ENCODE measurements around the gene SIK2. TPM values are rescaled to one million over a fixed set of nuclear protein-coding genes. Genes with fewer than 3 reads are reported as not detected.

SIK2 gene
- total and polyA plus RNA-seq, 11 donors, result 4.1 to 45.8 (median 27.5) TPM

DNA sequence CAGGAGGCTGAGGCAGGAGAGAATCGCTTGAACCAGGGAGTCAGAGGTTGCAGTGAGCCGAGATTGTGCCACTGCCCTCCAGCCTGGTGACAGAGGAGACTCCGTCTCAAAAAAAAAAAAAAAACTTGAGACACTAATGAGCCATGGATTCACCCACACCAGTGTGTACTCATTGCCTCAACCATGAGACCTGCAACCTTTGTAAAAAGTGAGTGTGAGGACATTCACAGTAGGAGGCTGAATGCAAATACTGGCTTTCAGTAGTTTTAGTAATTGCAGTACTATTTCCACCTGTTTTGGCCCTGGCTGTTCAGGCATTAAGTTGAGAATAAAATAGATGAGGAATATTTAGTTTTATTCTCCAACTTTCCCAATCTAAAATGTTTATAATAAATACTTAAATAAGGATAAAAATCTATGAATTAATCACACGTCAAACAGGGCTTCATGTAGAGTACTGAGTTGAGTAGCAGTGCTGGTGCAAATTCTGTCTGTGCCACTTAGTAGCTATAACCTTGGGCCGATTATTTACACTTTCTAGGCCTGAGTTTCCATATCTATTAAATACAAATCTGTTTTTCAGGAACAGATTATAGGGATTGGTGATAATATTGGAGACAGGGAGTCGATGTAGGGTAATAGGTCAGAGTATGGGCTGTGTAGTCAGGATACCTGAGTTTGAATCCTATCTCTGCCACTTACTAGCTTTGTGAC, 91.1 kb downstream of the SIK2 start:
- TF ChIP-seq, protein P1, sequence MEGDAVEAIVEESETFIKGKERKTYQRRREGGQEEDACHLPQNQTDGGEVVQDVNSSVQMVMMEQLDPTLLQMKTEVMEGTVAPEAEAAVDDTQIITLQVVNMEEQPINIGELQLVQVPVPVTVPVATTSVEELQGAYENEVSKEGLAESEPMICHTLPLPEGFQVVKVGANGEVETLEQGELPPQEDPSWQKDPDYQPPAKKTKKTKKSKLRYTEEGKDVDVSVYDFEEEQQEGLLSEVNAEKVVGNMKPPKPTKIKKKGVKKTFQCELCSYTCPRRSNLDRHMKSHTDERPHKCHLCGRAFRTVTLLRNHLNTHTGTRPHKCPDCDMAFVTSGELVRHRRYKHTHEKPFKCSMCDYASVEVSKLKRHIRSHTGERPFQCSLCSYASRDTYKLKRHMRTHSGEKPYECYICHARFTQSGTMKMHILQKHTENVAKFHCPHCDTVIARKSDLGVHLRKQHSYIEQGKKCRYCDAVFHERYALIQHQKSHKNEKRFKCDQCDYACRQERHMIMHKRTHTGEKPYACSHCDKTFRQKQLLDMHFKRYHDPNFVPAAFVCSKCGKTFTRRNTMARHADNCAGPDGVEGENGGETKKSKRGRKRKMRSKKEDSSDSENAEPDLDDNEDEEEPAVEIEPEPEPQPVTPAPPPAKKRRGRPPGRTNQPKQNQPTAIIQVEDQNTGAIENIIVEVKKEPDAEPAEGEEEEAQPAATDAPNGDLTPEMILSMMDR (IDR thresholded peaks at IDR 0.05), result no peak
- TF ChIP-seq POLR2A (IDR thresholded peaks at IDR 0.05), result no peak
- 78 to 83% (median 80%) methylated on average over 6 of the region's 6 CpGs for WGBS, 4 donors
- Histone ChIP-seq H3K27me3 (no peaks in the 10 kb centered on the region), H3K4me3 (no peak overlapping the region), H3K9me3 (no peaks in the 10 kb centered on the region), H3K4me1 (peaks cover 0 to 38% (median 12%) of the 10 kb centered on the region in 12 donors), H3K27ac (peak overlapping the region in 6 of 12 donors; percentile 25 to 67 (median 29)), H3K36me3 (peaks cover 0 to 24% (median 16%) of the 10 kb centered on the region in 9 donors)
- ATAC-seq, result peak in 2 of 4 donors; percentile 17 to 31
- intact Hi-C loops (cut with DNase I), result loop anchor here in 1 of 10 donors (5.0 kb wide), 1 partner anchor 61 kb away; no protein-coding TSS in a partner anchor
- no peak for DNase-seq

DNA sequence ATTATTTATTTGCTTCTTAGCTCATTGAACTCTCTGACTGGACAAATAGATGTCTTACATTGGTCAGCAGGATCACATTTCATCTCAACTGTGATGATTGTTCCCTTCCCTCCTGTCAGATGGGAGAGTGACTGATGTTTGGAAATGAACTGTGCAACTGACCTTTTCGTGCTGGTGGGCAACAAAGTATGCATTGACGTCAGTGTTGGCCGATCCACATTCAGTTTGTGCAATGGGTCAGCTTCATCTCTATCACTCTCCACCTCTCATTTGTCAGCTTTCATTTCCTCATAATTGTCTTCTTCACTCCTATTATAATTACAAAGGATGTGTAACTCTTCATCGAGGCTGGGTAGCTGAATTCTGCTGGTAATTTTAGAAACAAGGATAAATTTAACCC, 92.6 kb downstream of the SIK2 start:
- TF ChIP-seq, protein P1 (IDR thresholded peaks at IDR 0.05), result no peak
- no peak for TF ChIP-seq POLR2A (IDR thresholded peaks at IDR 0.05)
- intact Hi-C loops (cut with DNase I), result loop anchor here in 2 of 10 donors (5.0 kb wide), 1 partner anchor 63 kb away; no protein-coding TSS in a partner anchor
- Histone ChIP-seq H3K4me1 (peaks cover 2 to 48% (median 14%) of the 10 kb centered on the region in 12 donors), H3K36me3 (peaks cover 0 to 9% (median 2%) of the 10 kb centered on the region in 9 donors), H3K9me3 (no peaks in the 10 kb centered on the region), H3K27ac (peak overlapping the region in 7 of 12 donors; percentile 1 to 67 (median 27)), H3K4me3 (no peak overlapping the region), H3K27me3 (no peaks in the 10 kb centered on the region)
- DNase-seq (peak in 1 of 5 donors; percentile 76), ATAC-seq (peak in 3 of 4 donors; percentile 35 to 90 (median 90))
- WGBS, 4 donors, result 20 to 30% (median 25%) methylated on average over 4 of the region's 4 CpGs

DNA sequence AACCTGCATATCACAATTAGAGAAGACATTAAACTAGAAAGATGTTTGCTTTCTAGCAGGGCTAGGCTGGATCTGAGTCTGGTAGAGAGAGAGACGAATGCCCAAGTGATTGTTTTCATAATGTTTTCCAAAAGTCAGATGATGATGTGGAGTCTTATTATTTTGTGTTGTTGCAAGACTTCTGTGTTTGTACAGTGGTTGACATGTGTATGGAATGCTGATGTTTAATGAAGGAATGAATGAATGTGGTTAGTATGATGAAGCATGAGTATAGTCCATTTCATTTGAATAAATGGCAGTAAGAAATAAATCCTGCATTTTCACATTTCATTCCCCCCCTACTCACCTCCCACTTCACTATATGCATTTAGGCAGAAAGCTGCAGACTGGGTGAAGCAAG, 94.3 kb downstream of the SIK2 start:
- ATAC-seq, result no peak
- intact Hi-C loops (cut with DNase I), result loop anchor here in 1 of 10 donors (5.0 kb wide), 1 partner anchor 64 kb away; no protein-coding TSS in a partner anchor
- 71 to 88% (median 78%) methylated on average over 1 of the region's 1 CpG for WGBS, 4 donors

DNA sequence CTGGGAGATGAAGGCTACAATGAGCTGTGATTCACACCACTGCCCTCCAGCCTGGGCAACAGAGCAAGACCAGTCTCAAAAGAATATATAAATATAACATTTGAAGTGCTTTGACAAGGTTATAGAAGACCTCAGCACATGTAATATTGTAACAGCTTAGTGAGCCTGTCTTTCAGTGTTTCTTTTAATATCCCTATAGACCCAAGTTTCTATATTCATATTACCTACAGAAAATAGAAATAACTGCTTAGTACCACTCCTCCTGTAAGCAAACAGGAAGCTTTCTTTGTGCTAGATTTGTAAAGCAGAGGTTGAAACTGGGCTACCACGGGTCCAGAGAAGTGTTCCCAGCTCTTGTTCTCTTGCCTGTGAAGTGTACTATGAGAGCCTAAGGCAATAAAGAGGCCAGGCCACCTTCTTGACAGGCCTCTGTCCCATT, 95.7 kb downstream of the SIK2 start:
- peaks cover 0 to 29% (median 9%) of the 10 kb centered on the region in 9 donors for H3K36me3 ChIP-seq
- WGBS, 4 donors, result 81 to 92% (median 89%) methylated on average over 1 of the region's 1 CpG
- H3K9me3 ChIP-seq, result no peaks in the 10 kb centered on the region
- no peak for TF ChIP-seq POLR2A (IDR thresholded peaks at IDR 0.05)
- TF ChIP-seq, protein P1 (IDR thresholded peaks at IDR 0.05), result no peak
- intact Hi-C loops (cut with DNase I), result loop anchor here in 1 of 10 donors (5.0 kb wide), 1 partner anchor 66 kb away; no protein-coding TSS in a partner anchor
- DNase-seq (no peak), ATAC-seq (no peak)
- peaks cover 2 to 56% (median 12%) of the 10 kb centered on the region in 12 donors for H3K4me1 ChIP-seq
- no peaks in the 10 kb centered on the region for H3K27me3 ChIP-seq
- no peak overlapping the region for H3K4me3 ChIP-seq
- H3K27ac ChIP-seq, result no peak overlapping the region

More for the DNA sequence above, 94.3 kb downstream of the SIK2 start:
- Histone ChIP-seq H3K27ac (no peak overlapping the region), H3K4me3 (no peak overlapping the region), H3K4me1 (peaks cover 2 to 55% (median 14%) of the 10 kb centered on the region in 12 donors), H3K9me3 (no peaks in the 10 kb centered on the region), H3K27me3 (no peaks in the 10 kb centered on the region), H3K36me3 (peaks cover 0 to 16% (median 0%) of the 10 kb centered on the region in 9 donors)
- DNase-seq, result no peak
- TF ChIP-seq, protein P1 (IDR thresholded peaks at IDR 0.05), result no peak
- TF ChIP-seq POLR2A (IDR thresholded peaks at IDR 0.05), result no peak
